DMS53 treated with DMSO at 0.1 percent for 48 hours (cell line): ENCODE results near the gene THRA.
"Not testable (repeated sequence)": the region's sequence is repeated elsewhere in the genome, so short reads cannot be mapped to it uniquely, and the experiment has no call there.

Experiments
- DNase-seq: peaks from one replicate; lab custom pipeline; 2025; ENCODE audit not compliant: unreplicated experiment; lab: John Stamatoyannopoulos, UW

THRA gene

GRCh38 chr17:40112191-40112711 is 49.5 kb downstream of the THRA start:
- no peak for DNase-seq

DNA sequence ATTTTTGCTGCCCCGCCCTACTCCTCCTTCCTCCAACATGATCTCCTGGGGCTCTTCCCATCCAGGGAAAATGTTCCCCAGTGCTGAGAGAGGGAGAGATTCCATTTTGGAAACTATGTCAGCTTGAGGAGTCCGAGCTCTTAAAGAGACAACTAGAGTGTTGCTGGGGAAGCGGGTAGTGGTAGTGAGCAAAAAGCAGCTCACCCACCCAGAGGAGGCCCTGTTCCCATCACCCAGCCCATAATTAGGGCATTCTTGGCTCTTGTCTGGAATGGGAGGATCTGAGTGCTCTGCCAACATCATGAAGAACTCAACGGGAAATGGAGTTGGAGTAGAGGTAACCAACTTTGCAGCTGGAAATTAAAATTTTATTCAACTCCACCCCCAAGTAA is 49.9 kb downstream of the THRA start:
- no peak for DNase-seq

DNA sequence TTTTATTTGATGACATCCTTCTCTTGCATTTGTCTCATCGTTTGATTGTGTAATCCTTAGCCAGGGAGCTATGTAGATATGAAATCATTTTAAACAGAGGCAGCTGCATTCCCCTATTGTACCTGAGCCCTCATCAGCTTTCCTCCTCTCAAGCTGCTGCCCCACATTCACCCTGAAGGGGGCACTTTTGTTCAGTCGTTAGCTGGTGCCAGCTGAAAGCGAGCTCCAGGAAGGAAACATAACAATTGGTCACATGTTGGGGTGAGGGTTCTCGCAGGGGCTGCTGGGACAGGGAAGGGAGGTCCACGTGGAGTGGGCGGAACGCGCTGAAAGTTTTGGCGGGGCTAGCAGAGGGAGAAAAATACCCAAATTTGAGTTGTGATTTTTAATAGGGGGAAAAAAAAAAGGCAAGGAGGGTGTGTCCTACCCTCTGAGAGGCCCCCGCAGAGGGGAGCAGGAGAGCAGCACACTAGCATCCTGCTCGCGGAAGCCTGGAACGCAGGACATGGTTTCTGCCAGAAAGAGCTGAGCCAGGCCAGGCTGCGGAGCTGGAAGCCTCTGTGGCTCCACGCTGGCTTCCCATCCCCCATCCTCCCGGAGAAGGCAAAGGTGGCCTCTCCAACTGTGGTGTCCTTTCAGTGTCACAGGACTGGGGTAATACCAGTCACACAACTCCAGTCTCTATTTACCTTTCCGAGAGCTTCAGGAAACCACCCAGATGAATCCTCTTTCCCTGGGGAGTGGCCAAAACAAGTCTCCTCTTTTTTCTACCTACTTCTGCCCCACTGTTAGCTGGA is 50.5 kb downstream of the THRA start:
- DNase-seq, result peak; percentile 82

- no peak for DNase-seq
These were observed 51.1 kb downstream of the THRA start for GRCh38 chr17:40113907-40114245.

DNA sequence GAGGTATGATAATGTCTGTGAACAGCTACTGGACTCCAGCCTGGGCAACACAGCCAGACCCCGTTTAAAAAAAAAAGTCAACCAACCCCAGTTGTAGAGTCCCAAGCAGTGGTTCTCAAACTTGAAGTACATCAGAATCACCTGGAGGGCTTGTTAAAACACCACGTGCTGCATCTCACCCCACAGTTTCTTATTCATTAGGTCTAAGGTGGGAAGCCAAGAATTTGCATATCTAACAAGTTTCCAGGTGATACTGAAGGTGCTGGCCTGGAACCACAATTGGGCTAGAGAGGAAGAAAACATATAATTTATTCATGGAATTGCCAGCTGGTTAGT is 52.3 kb downstream of the THRA start:
- DNase-seq, result no peak

DNA sequence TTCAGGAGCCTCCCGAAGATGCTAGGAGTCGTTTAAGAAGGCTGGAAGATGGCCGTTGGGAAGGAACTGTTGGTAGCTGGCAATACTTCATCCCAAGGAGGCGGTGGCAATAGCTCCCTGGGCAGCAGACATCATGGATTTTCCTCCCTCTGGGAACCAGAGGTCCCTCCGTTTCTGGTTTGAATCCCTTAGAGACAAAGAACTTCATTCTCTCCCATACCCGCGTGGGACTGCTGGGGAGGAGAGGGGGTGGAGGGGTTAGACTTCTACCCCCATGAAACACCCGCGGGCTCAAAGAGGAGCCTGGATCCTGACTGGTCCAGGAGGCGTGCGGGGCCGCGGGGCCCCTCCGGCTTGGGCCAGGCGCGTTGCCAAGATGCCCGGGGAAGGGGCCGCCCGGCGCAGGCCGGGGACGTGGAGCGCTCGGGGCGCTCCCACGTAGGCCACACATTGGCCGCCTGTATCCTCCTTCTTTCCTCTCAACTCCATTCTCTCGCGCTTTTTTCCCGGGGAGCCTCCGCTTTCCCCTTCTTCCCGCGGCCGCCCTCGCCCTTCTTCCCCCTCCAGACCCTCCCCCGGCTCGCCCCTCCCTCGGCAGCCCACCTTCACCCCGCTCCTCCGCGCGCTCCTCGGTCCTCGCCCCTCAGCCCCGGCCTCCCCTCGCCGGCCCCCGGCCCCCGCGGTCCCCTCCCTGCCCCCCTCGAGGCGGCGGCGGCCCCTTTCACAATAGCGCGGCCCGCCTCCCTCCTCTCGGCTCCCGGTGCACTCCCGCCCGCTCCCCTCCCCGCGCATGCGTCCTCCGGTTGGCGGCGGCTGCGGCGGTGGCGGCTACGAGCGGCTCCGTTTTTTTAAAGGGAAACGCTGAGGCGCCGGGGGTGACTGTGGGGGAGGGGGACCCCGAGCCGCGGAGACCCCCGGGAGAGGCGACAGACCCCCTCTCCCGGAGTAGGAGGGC is 58.7 kb downstream of the THRA start, which contains the start of gene MSL1:
Gene MSL1 (plus strand): TSS at position 791 of the 955 bp plus-strand sequence. CDS start 642 bp downstream, outside the sequence.
- DNase-seq, result peak; percentile 54

- no peak for DNase-seq
These were observed 59.6 kb downstream of the THRA start for GRCh38 chr17:40122136-40122998.

DNA sequence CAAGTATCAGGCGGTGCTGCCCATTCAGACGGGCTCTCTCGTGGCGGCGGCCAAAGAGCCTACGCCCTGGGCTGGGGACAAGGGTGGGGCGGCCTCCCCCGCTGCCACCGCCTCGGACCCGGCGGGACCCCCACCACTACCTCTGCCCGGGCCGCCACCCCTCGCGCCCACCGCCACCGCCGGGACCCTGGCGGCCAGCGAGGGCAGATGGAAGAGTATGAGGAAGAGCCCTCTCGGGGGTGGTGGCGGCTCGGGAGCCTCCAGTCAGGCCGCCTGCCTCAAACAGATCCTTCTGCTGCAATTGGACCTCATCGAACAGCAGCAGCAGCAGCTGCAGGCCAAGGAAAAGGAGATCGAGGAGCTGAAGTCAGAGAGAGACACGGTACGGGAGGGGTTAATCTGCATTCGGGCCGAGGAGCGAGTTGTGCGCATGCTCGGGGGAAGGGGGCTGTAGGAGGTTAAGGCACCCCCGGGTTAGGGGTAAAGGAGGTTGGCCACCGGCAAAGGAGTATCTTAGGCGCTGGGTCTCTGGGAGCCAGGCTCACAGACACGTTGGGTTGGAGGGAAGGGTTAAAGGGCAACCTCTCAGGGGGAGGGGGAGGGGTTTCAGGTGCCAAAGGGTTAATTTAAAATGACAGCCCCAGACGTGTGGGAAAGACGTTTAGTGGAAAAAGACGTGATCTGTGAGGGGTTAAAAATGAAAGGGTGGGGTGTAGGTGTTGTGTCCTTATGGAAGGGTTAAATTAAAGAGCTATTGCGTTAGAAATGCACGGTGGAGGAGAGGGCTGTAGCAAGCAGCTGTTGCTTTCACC is 60.4 kb downstream of the THRA start:
- no peak for DNase-seq

- DNase-seq, result no peak
These were observed 61.0 kb downstream of the THRA start for GRCh38 chr17:40123811-40124114.

GRCh38 chr17:40124279-40125141 is 61.7 kb downstream of the THRA start:
- no peak for DNase-seq

DNA sequence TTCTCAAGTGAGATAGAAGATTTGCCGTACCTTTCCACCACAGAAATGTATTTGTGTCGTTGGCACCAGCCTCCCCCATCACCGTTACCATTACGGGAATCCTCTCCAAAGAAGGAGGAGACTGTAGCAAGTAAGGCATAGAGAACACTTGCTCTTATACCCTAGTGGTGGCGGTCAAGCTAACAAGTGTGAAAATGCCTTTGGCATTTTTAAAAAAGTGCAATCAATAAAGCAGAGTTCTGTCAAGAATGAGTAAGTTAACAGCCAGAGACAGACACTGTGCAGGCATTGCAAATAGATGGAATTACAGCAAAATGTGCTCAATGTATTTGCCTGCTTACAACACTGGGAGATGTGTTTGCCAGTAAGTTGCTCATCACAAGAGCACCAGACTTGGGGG is 66.7 kb downstream of the THRA start:
- no peak for DNase-seq

GRCh38 chr17:40130352-40131042 is 67.7 kb downstream of the THRA start:
- DNase-seq, result no peak

DNA sequence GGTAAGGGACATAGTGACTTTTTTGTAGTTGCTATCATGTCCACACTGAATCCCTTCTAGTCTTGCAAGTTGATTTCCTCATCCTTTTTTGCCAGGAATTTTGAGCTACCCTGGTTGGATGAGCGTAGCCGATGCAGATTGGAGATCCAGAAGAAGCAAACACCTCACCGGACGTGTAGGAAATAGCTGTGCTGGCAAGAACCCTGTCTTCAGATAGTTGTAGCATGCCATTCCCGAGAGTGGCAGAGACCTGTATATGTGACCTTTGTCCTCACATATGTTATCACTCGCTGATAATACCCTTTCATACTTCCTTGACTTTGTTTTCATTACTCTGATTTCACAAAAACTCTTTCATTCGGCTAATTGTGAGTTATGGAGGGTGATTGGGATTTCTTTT is 71.4 kb downstream of the THRA start:
- DNase-seq, result no peak

- DNase-seq, result no peak
These were observed 73.1 kb downstream of the THRA start for GRCh38 chr17:40135817-40136216.

- no peak for DNase-seq
These were observed 76.8 kb downstream of the THRA start for GRCh38 chr17:40139566-40140058.

- not testable (repeated sequence) for DNase-seq
These were observed 80.4 kb downstream of the THRA start for GRCh38 chr17:40143166-40143565.
